ENCODE measurements around the gene CACNA2D3.
A peak's percentile ranks its signal among the peaks of the same experiment; 100 is the strongest.

The CACNA2D3 gene

GRCh38 chr3:54324103-54324502, 201.8 kb downstream of the CACNA2D3 start:
- TF ChIP-seq, protein P1, sequence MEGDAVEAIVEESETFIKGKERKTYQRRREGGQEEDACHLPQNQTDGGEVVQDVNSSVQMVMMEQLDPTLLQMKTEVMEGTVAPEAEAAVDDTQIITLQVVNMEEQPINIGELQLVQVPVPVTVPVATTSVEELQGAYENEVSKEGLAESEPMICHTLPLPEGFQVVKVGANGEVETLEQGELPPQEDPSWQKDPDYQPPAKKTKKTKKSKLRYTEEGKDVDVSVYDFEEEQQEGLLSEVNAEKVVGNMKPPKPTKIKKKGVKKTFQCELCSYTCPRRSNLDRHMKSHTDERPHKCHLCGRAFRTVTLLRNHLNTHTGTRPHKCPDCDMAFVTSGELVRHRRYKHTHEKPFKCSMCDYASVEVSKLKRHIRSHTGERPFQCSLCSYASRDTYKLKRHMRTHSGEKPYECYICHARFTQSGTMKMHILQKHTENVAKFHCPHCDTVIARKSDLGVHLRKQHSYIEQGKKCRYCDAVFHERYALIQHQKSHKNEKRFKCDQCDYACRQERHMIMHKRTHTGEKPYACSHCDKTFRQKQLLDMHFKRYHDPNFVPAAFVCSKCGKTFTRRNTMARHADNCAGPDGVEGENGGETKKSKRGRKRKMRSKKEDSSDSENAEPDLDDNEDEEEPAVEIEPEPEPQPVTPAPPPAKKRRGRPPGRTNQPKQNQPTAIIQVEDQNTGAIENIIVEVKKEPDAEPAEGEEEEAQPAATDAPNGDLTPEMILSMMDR (IDR thresholded peaks at IDR 0.05), result no peak

GRCh38 chr3:54326951-54327350, 204.6 kb downstream of the CACNA2D3 start:
- TF ChIP-seq, protein P1 (IDR thresholded peaks at IDR 0.05), result no peak

GRCh38 chr3:54331341-54331740, 209.0 kb downstream of the CACNA2D3 start:
- TF ChIP-seq, protein P1 (IDR thresholded peaks at IDR 0.05), result no peak

DNA sequence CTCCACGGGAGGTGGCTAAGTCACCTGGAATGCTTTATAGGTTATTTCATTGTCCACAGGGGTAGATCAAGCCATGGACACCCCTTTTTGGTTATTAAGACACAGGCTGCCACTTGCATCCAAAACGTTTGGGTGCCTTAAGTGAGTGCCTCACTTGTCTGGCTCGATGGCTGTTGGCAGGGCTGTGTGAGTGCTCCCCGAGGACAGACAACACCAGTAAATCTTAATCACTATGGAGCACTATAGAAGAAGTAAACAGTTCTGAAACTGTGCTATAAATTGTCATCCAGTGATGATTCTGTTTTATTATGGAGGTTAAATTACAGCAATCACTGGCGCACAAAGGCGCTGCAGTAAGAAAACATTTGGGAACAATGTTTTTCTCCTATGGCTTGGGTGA, 215.5 kb downstream of the CACNA2D3 start:
- TF ChIP-seq, protein P1 (IDR thresholded peaks at IDR 0.05), result no peak

GRCh38 chr3:54339608-54340007, 217.3 kb downstream of the CACNA2D3 start:
- TF ChIP-seq, protein P1 (IDR thresholded peaks at IDR 0.05), result peak; percentile 54; the same call in 1 of the 2 replicates

DNA sequence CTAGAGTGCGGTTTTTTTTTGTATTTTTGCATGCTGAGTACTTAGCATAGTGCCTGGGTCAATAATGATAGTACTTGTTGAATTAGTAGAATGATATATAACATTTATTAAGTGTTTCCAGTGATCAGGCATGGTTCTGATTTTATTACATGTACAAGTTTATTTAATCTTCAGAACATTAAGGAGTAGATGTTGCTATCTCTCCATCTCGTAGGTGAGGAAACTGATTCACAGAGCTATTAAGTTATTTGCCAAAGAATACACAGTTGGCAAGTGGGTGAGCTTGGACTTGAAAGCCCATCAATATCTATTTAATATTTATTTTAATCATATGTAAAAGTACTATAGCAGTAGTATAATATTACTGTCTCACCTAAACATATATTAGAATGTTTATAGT, 219.5 kb downstream of the CACNA2D3 start:
- TF ChIP-seq, protein P1 (IDR thresholded peaks at IDR 0.05), result no peak

GRCh38 chr3:54342676-54343075, 220.3 kb downstream of the CACNA2D3 start:
- TF ChIP-seq, protein P1 (IDR thresholded peaks at IDR 0.05), result no peak

- TF ChIP-seq, protein P1 (IDR thresholded peaks at IDR 0.05), result no peak
Measured at GRCh38 chr3:54343495-54343894, 221.1 kb downstream of the CACNA2D3 start.

All from LNCAP (cell line).